ENCODE data around the gene ARRDC1.
A peak's percentile ranks its signal among the peaks of the same experiment; 100 is the strongest.
"Not testable (repeated sequence)": the region's sequence is repeated elsewhere in the genome, so short reads cannot be mapped to it uniquely, and the experiment has no call there.

ARRDC1 gene

GRCh38 chr9:137619240-137620047 is 14.0 kb downstream of the ARRDC1 start:
- Mint-ChIP-seq H3K4me3 (peak overlapping the region; percentile 88 to 90 (median 89)), H3K27me3 (ENCODE audit: low read depth) (no peaks in the 10 kb centered on the region), H3K36me3 (ENCODE audit: low read depth) (peaks cover 8% of the 10 kb centered on the region), H3K9me3 (no peaks in the 10 kb centered on the region), H3K4me1 (peaks cover 36% of the 10 kb centered on the region), H3K27ac (peak overlapping the region; percentile 84 to 94 (median 92))
- TF ChIP-seq CTCF (IDR thresholded peaks at IDR 0.05; ENCODE audit: unreplicated experiment in 3 of 3): no peak

- Mint-ChIP-seq H3K4me3 (peak overlapping the region; percentile 88 to 90 (median 89)), H3K27ac (peak overlapping the region; percentile 84 to 94 (median 92)), H3K4me1 (peaks cover 36% of the 10 kb centered on the region), H3K27me3 (ENCODE audit: low read depth) (no peaks in the 10 kb centered on the region), H3K9me3 (no peaks in the 10 kb centered on the region), H3K36me3 (ENCODE audit: low read depth) (peaks cover 9% of the 10 kb centered on the region)
- no peak for TF ChIP-seq CTCF (IDR thresholded peaks at IDR 0.05; ENCODE audit: unreplicated experiment in 3 of 3)
Measured at GRCh38 chr9:137620048-137620405, 14.5 kb downstream of the ARRDC1 start.

GRCh38 chr9:137620581-137620980 is 15.1 kb downstream of the ARRDC1 start:
- Mint-ChIP-seq H3K4me1 (peaks cover 36% of the 10 kb centered on the region), H3K9me3 (no peaks in the 10 kb centered on the region), H3K27me3 (ENCODE audit: low read depth) (no peaks in the 10 kb centered on the region), H3K4me3 (peak overlapping the region; percentile 74 to 89 (median 88)), H3K36me3 (ENCODE audit: low read depth) (peaks cover 14% of the 10 kb centered on the region), H3K27ac (peak overlapping the region; percentile 47 to 56 (median 54))
- TF ChIP-seq CTCF (IDR thresholded peaks at IDR 0.05; ENCODE audit: unreplicated experiment in 3 of 3): no peak

- TF ChIP-seq CTCF (IDR thresholded peaks at IDR 0.05; ENCODE audit: unreplicated experiment in 3 of 3): peak; percentile 39 to 47 (median 40)
- Mint-ChIP-seq H3K27me3 (ENCODE audit: low read depth) (no peaks in the 10 kb centered on the region), H3K4me1 (peaks cover 36% of the 10 kb centered on the region), H3K4me3 (peak overlapping the region; percentile 62 to 89 (median 74)), H3K36me3 (ENCODE audit: low read depth) (peaks cover 15% of the 10 kb centered on the region), H3K27ac (peak overlapping the region; percentile 47 to 56 (median 54)), H3K9me3 (no peaks in the 10 kb centered on the region)
Measured at GRCh38 chr9:137621131-137621757, 15.8 kb downstream of the ARRDC1 start.

GRCh38 chr9:137622211-137622610 is 16.7 kb downstream of the ARRDC1 start:
- peak overlapping the region; percentile 41 to 60 (median 58) for H3K4me3 Mint-ChIP-seq
- peaks cover 15% of the 10 kb centered on the region for H3K36me3 Mint-ChIP-seq (ENCODE audit: low read depth)
- H3K9me3 Mint-ChIP-seq; H3K27me3 Mint-ChIP-seq (ENCODE audit: low read depth): not testable (repeated sequence)
- peaks cover 34% of the 10 kb centered on the region for H3K4me1 Mint-ChIP-seq
- peak overlapping the region in 1 of 3 experiments; percentile 33 for H3K27ac Mint-ChIP-seq

GRCh38 chr9:137626464-137626863 is 21.0 kb downstream of the ARRDC1 start:
- Mint-ChIP-seq H3K36me3 (ENCODE audit: low read depth) (peaks cover 20% of the 10 kb centered on the region), H3K4me3 (peak overlapping the region in 1 of 3 experiments; percentile 45), H3K4me1 (peaks cover 27% of the 10 kb centered on the region), H3K9me3 (no peaks in the 10 kb centered on the region), H3K27ac (peak overlapping the region in 1 of 3 experiments; percentile 17), H3K27me3 (ENCODE audit: low read depth) (no peaks in the 10 kb centered on the region)
- no peak for TF ChIP-seq CTCF (IDR thresholded peaks at IDR 0.05; ENCODE audit: unreplicated experiment in 3 of 3)

GRCh38 chr9:137627406-137627805 is 21.9 kb downstream of the ARRDC1 start:
- H3K9me3 Mint-ChIP-seq; H3K27ac Mint-ChIP-seq; H3K27me3 Mint-ChIP-seq (ENCODE audit: low read depth); H3K4me3 Mint-ChIP-seq: not testable (repeated sequence)
- Mint-ChIP-seq H3K36me3 (ENCODE audit: low read depth) (peaks cover 20% of the 10 kb centered on the region), H3K4me1 (peaks cover 26% of the 10 kb centered on the region)
